Thyroid gland (tissue), 4 donors: ENCODE results near the gene ROPN1B.
"Not testable (repeated sequence)": the region's sequence is repeated elsewhere in the genome, so short reads cannot be mapped to it uniquely, and the experiment has no call there.

ENCODE experiments used
- CTCF ChIP-seq, 6 experiments: fragments of 200-600 bp in 3 of 6; fragments of 450-650 bp in 3 of 6; sonication (generic) in 3 of 6; IDR thresholded peaks; one replicate each; pipeline ENCODE4 v1.5.1; 2016 to 2019; ENCODE audit warnings: antibody characterized with exemption in 6 of 6, mild to moderate bottlenecking in 2 of 6, inconsistent platforms in 1 of 6, moderate library complexity in 1 of 6
- POLR2A ChIP-seq, 2 donors: fragments of 450-650 bp; IDR thresholded peaks; one replicate each; pipeline ENCODE4 v1.6.1; 2017; ENCODE audit warnings: antibody characterized with exemption in 2 of 2, mild to moderate bottlenecking in 2 of 2, moderate library complexity in 1 of 2

GRCh38 chr3:125996751-125997150 lies 27.8 kb downstream of the ROPN1B start:
- TF ChIP-seq CTCF, POLR2A (IDR thresholded peaks at IDR 0.05): not testable (repeated sequence)
